Stomach (tissue), 9 donors: ENCODE measurements around the gene KLHL29. TPM values are rescaled to one million over a fixed set of nuclear protein-coding genes. Genes with fewer than 3 reads are reported as not detected.
"Not testable (repeated sequence)": the region's sequence is repeated elsewhere in the genome, so short reads cannot be mapped to it uniquely, and the experiment has no call there.

Source experiments
- DNase-seq, 2 donors: peaks; one replicate each; pipeline versions ENCODE4 v3.0.0 to v3.0.0-alpha.2; 2013 to 2019
- H3K27ac ChIP-seq, 5 donors: fragments of 200-600 bp in 4 of 5; sonication (generic) in 4 of 5; one replicate each; pipeline ENCODE4 v1.5.1; 2013 to 2019; ENCODE audit warnings: mild to moderate bottlenecking in 1 of 5, moderate library complexity in 1 of 5
- H3K27me3 ChIP-seq, 3 donors: fragments of 200-600 bp; sonication (generic); one replicate each; pipeline ENCODE4 v1.5.1; 2017 to 2019; ENCODE audit warnings: mixed run types in 1 of 3
- H3K36me3 ChIP-seq, 4 donors: fragments of 200-600 bp; sonication (generic); 1 replicate in 3 of 4; 2 replicates in 1 of 4; pipeline ENCODE4 v1.5.1; 2016 to 2019
- H3K4me1 ChIP-seq, 4 donors: fragments of 200-600 bp; sonication (generic); one replicate each; pipeline ENCODE4 v1.5.1; 2016 to 2019
- H3K4me3 ChIP-seq, 4 donors: fragments of 200-600 bp; sonication (generic) in 3 of 4; one replicate each; pipeline ENCODE4 v1.5.1; 2016 to 2019; ENCODE audit warnings: mild to moderate bottlenecking in 1 of 4
- H3K9me3 ChIP-seq, 4 donors: fragments of 200-600 bp; sonication (generic); one replicate each; pipeline ENCODE4 v1.5.1; 2016 to 2019
- EP300 ChIP-seq: sonication (generic); formaldehyde crosslinking; IDR thresholded peaks from one replicate; pipeline ENCODE4 v1.6.1; 2017; ENCODE audit warnings: antibody characterized with exemption
- POLR2A ChIP-seq, 4 donors: fragments of 450-650 bp; IDR thresholded peaks; one replicate each; pipeline ENCODE4 v1.6.1; 2016; ENCODE audit warnings: antibody characterized with exemption in 4 of 4, control low read depth in 2 of 4, mild to moderate bottlenecking in 1 of 4, moderate library complexity in 1 of 4
- POLR2AphosphoS5 ChIP-seq, 3 donors: sonication (generic); formaldehyde crosslinking; IDR thresholded peaks; one replicate each; pipeline ENCODE4 v1.6.1; 2016; ENCODE audit warnings: antibody characterized with exemption in 3 of 3
- WGBS, 5 donors: extraction: QIAGEN DNeasy Blood & Tissue Kit in 3 of 5; methylation state at CpG; one replicate each; pipeline versions ENCODE4 v1.1.5 to v1.1.7; 2013 to 2018; 5-methylcytosine and 5-hydroxymethylcytosine counted together
- intact Hi-C: fragments of 100-400 bp; cut with DNase I; formaldehyde crosslinking; loops from one replicate; pipeline ENCODE4 v1.15.1; 2023; ENCODE audit warnings: low total_unique reads
- polyA plus RNA-seq, 3 donors: library from polyadenylated mRNA; stranded (reverse); fragments of 200-250 nt; gene quantifications; one replicate each; pipeline ENCODE4 v1.2.3, GENCODE V29; 2013
- total RNA-seq, 5 donors: library from RNA; depleted of rRNA; stranded (reverse); fragments of >200 nt; gene quantifications; one replicate each; pipeline versions ENCODE4 v1.1.0 to v1.2.3, GENCODE V29; 2014 to 2016
- TF ChIP-seq, protein P1 (sequence below), 7 experiments: fragments of 450-650 bp in 4 of 7; fragments of 200-600 bp in 3 of 7; sonication (generic) in 3 of 7; IDR thresholded peaks; one replicate each; pipeline ENCODE4 v1.5.1; 2016 to 2019; ENCODE audit warnings: antibody characterized with exemption in 7 of 7, control low read depth in 2 of 7, mild to moderate bottlenecking in 1 of 7
- donor health status: healthy with polysubstance abuse.
- donor health status: Bipolar disorder and iron deficiency.
- donor health status: healthy.

The KLHL29 gene
- total and polyA plus RNA-seq, 8 donors: under 0.01 to 6.6 (median 1.3) TPM

GRCh38 chr2:23720705-23721453 lies 335.9 kb downstream of the KLHL29 start:
- TF ChIP-seq POLR2A (IDR thresholded peaks at IDR 0.05) (no peak), EP300 (no peak), POLR2AphosphoS5 (IDR thresholded peaks at IDR 0.05) (no peak)
- TF ChIP-seq, protein P1, sequence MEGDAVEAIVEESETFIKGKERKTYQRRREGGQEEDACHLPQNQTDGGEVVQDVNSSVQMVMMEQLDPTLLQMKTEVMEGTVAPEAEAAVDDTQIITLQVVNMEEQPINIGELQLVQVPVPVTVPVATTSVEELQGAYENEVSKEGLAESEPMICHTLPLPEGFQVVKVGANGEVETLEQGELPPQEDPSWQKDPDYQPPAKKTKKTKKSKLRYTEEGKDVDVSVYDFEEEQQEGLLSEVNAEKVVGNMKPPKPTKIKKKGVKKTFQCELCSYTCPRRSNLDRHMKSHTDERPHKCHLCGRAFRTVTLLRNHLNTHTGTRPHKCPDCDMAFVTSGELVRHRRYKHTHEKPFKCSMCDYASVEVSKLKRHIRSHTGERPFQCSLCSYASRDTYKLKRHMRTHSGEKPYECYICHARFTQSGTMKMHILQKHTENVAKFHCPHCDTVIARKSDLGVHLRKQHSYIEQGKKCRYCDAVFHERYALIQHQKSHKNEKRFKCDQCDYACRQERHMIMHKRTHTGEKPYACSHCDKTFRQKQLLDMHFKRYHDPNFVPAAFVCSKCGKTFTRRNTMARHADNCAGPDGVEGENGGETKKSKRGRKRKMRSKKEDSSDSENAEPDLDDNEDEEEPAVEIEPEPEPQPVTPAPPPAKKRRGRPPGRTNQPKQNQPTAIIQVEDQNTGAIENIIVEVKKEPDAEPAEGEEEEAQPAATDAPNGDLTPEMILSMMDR (IDR thresholded peaks at IDR 0.05): no peak
- no peak overlapping the region for H3K4me3 ChIP-seq

DNA sequence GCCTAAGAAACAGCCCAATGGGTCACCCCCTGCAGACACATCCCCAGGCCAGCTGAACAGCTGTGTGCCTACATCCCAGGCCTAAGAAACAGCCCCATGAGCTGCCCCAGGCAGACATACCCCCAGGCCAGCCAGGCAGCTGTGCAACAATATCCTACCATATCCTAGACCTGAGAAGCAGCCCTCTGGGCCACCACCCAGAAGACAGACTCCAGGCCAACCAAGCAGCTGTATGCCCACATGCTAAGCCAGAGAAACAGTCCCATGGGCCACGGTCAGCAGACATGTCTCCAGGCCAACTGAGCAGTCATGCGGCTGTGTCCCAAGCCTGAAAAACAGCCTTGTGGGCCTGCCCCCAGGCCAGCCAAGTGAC lies 336.5 kb downstream of the KLHL29 start:
- no peaks in the 10 kb centered on the region for H3K4me1 ChIP-seq
- no peak overlapping the region for H3K4me3 ChIP-seq
- DNase-seq: no peak
- H3K36me3 ChIP-seq: peaks cover 0 to 29% (median 14%) of the 10 kb centered on the region in 4 donors
- H3K27ac ChIP-seq: no peak overlapping the region
- TF ChIP-seq, protein P1 (IDR thresholded peaks at IDR 0.05): no peak
- TF ChIP-seq POLR2A (IDR thresholded peaks at IDR 0.05): no peak
- no peak for TF ChIP-seq EP300
- no peak for TF ChIP-seq POLR2AphosphoS5 (IDR thresholded peaks at IDR 0.05)
- H3K9me3 ChIP-seq: peaks cover 3 to 22% (median 11%) of the 10 kb centered on the region in 4 donors
- no peaks in the 10 kb centered on the region for H3K27me3 ChIP-seq
- intact Hi-C loops: no loop called here
- WGBS, 5 donors: 96 to 100% (median 98%) methylated on average over 2 of the region's 2 CpGs

More at GRCh38 chr2:23720705-23721453, 335.9 kb downstream of the KLHL29 start:
- H3K36me3 ChIP-seq: peaks cover 0 to 24% (median 9%) of the 10 kb centered on the region in 4 donors
- no peak for DNase-seq
- WGBS, 5 donors: 74 to 97% (median 90%) methylated on average over 2 to 4 of the region's 4 CpGs
- intact Hi-C loops: no loop called here
- no peak overlapping the region for H3K27ac ChIP-seq
- H3K27me3 ChIP-seq: no peaks in the 10 kb centered on the region
- H3K9me3 ChIP-seq: peaks cover 3 to 22% (median 11%) of the 10 kb centered on the region in 4 donors
- no peaks in the 10 kb centered on the region for H3K4me1 ChIP-seq

DNA sequence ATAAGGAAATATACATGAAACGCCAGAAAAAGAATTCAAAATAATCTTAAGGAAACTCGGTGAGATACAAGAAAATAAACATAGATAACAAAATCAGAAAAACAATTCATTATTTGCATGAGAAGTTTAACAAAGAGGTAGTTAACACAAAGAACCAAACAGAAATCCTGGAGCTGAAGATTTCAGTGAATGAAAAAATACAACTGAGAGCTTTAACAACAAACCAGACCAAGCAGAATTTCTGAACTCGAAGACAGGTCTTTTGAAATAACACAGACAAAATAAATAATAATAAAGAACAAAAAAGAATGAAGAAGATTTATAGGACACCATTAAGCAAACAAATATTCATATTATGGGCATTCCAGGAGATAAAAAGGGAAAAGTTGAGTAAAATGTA lies 337.3 kb downstream of the KLHL29 start:
- Histone ChIP-seq H3K9me3 (peaks cover 3 to 22% (median 11%) of the 10 kb centered on the region in 4 donors), H3K4me1 (no peaks in the 10 kb centered on the region), H3K27ac (no peak overlapping the region), H3K27me3 (no peaks in the 10 kb centered on the region), H3K4me3 (no peak overlapping the region), H3K36me3 (peaks cover 0 to 31% (median 16%) of the 10 kb centered on the region in 4 donors)
- DNase-seq: no peak
- WGBS, 5 donors: 83 to 90% (median 86%) methylated on average over 3 of the region's 3 CpGs
- TF ChIP-seq POLR2A (IDR thresholded peaks at IDR 0.05) (no peak), POLR2AphosphoS5 (IDR thresholded peaks at IDR 0.05) (no peak), EP300 (no peak)
- TF ChIP-seq, protein P1 (IDR thresholded peaks at IDR 0.05): no peak
- intact Hi-C loops: no loop called here

DNA sequence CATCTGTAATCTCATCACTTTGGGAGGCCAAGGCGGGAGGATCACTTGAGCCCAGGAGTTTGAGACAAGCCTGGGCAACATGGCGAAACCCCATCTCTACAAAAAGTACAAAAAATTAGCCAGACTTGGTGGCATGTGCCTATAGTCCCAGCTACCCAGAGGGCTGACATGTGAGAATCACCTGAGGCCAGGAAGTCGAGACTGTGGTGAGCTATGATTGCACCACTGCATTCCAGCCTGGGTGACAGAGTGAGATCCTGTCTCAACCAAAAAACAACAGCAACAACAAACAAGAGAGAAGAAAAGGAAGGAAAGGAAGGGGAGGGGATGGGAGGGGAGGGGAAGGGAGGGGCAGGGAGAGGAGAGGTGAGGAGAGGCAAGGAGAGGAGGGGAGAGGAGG lies 338.1 kb downstream of the KLHL29 start:
- WGBS, 5 donors: 92 to 100% (median 97%) methylated on average over 3 of the region's 3 CpGs
- intact Hi-C loops, H3K27me3 ChIP-seq, H3K27ac ChIP-seq, H3K4me3 ChIP-seq, H3K4me1 ChIP-seq, DNase-seq: not testable (repeated sequence)
- Histone ChIP-seq H3K36me3 (peaks cover 0 to 31% (median 16%) of the 10 kb centered on the region in 4 donors), H3K9me3 (peaks cover 3 to 22% (median 11%) of the 10 kb centered on the region in 4 donors)

DNA sequence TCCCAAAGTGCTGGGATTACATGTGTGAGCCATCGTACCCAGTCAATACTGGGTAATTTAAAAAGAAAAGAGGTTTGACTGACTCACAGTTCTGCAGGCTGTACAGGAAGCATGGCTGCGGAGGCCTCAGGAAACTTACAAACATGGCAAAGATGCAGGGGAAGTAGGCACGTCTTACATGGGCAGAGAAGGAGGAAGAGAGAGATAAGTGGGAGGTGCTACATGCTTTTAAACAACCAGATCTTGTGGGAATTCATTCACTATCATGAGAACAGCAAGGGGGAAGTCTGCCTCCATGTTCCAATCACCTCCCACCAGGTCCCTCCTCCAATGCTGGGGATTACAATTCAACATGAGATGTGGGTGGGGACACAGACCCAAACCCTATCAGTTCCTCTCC lies 349.4 kb downstream of the KLHL29 start:
- H3K4me1 ChIP-seq: no peaks in the 10 kb centered on the region
- H3K9me3 ChIP-seq: no peaks in the 10 kb centered on the region
- TF ChIP-seq EP300: no peak
- no peak for TF ChIP-seq POLR2AphosphoS5 (IDR thresholded peaks at IDR 0.05)
- TF ChIP-seq POLR2A (IDR thresholded peaks at IDR 0.05): no peak
- TF ChIP-seq, protein P1 (IDR thresholded peaks at IDR 0.05): no peak
- H3K36me3 ChIP-seq: peaks cover 4 to 34% (median 24%) of the 10 kb centered on the region in 4 donors
- 86 to 90% (median 89%) methylated on average over 3 of the region's 3 CpGs for whole genome bisulfite sequencing, 5 donors
- no peak overlapping the region for H3K27ac ChIP-seq
- DNase-seq: no peak
- intact Hi-C loops: no loop called here
- no peak overlapping the region for H3K4me3 ChIP-seq
- no peaks in the 10 kb centered on the region for H3K27me3 ChIP-seq

- peaks cover 4 to 34% (median 24%) of the 10 kb centered on the region in 4 donors for H3K36me3 ChIP-seq
- H3K9me3 ChIP-seq, H3K27me3 ChIP-seq, H3K27ac ChIP-seq, intact Hi-C loops, DNase-seq, H3K4me1 ChIP-seq, H3K4me3 ChIP-seq: not testable (repeated sequence)
- WGBS, 5 donors: 94 to 99% (median 96%) methylated on average over 9 of the region's 9 CpGs
These were observed 351.8 kb downstream of the KLHL29 start for GRCh38 chr2:23736783-23737182.
